H9 (cell line): ENCODE data around the gene LCP1. TPM values are rescaled to one million over a fixed set of nuclear protein-coding genes. Genes with fewer than 3 reads are reported as not detected.

Experiments
- DNase-seq: peaks from one replicate; pipeline ENCODE4 v3.0.0-alpha.2; 2017
- H2AFZ ChIP-seq: one replicate; pipeline ENCODE4 v1.6.1; 2013; ENCODE audit warnings: mild to moderate bottlenecking, low read length, control low read depth, moderate library complexity
- H2AK5ac ChIP-seq: 2 replicates; pipeline ENCODE4 v1.6.1; 2013; ENCODE audit warnings: low read length, control low read depth, mixed read lengths; ENCODE audit not compliant: insufficient read length
- H2BK120ac ChIP-seq: one replicate; pipeline ENCODE4 v1.6.1; 2013; ENCODE audit warnings: low read depth, mild to moderate bottlenecking, low read length, control low read depth, inconsistent platforms; ENCODE audit not compliant: poor library complexity, severe bottlenecking
- H2BK12ac ChIP-seq: 2 replicates; pipeline ENCODE4 v1.6.1; 2013; ENCODE audit warnings: low read length, control low read depth, mixed read lengths, low read depth; ENCODE audit not compliant: insufficient read length
- H2BK15ac ChIP-seq: 2 replicates; pipeline ENCODE4 v1.6.1; 2013; ENCODE audit warnings: low read depth, low read length, control low read depth
- H2BK20ac ChIP-seq: one replicate; pipeline ENCODE4 v1.6.1; 2013; ENCODE audit warnings: low read depth, mild to moderate bottlenecking, low read length, control low read depth, inconsistent platforms; ENCODE audit not compliant: poor library complexity, severe bottlenecking
- H2BK5ac ChIP-seq: 2 replicates; pipeline ENCODE4 v1.6.1; 2013; ENCODE audit warnings: low read length, control low read depth, mixed read lengths; ENCODE audit not compliant: insufficient read length
- H3K14ac ChIP-seq: 2 replicates; pipeline ENCODE4 v1.6.1; 2013; ENCODE audit warnings: low read length, control low read depth; ENCODE audit not compliant: insufficient read depth
- H3K18ac ChIP-seq: 2 replicates; pipeline ENCODE4 v1.6.1; 2013; ENCODE audit warnings: low read depth, mild to moderate bottlenecking, mixed read lengths, low read length, control low read depth; ENCODE audit not compliant: insufficient read length
- H3K23ac ChIP-seq: 2 replicates; pipeline ENCODE4 v1.6.1; 2013; ENCODE audit warnings: low read length, control low read depth, mixed read lengths, low read depth; ENCODE audit not compliant: insufficient read length
- H3K23me2 ChIP-seq: 2 replicates; pipeline ENCODE4 v1.6.1; 2013; ENCODE audit warnings: low read depth, mild to moderate bottlenecking, mixed read lengths, low read length, control low read depth; ENCODE audit not compliant: insufficient read length, poor library complexity, severe bottlenecking
- H3K27ac ChIP-seq: 2 replicates; pipeline ENCODE4 v1.5.1; 2013; ENCODE audit warnings: low read length, control low read depth, mixed read lengths, low read depth; ENCODE audit not compliant: insufficient read length
- H3K27me3 ChIP-seq: 2 replicates; pipeline ENCODE4 v1.6.1; 2013; ENCODE audit warnings: low read length, control low read depth, inconsistent platforms; ENCODE audit not compliant: insufficient read depth
- H3K4ac ChIP-seq: 2 replicates; pipeline ENCODE4 v1.6.1; 2013; ENCODE audit warnings: low read depth, mild to moderate bottlenecking, control low read depth, inconsistent platforms, low read length, moderate library complexity
- H3K4me1 ChIP-seq: 2 replicates; pipeline ENCODE4 v1.6.1; 2013; ENCODE audit warnings: low read length, control low read depth, inconsistent platforms; ENCODE audit not compliant: insufficient read depth
- H3K4me2 ChIP-seq: 2 replicates; pipeline ENCODE4 v1.6.1; 2013; ENCODE audit warnings: low read length, control low read depth, mixed read lengths; ENCODE audit not compliant: insufficient read length, insufficient read depth
- H3K56ac ChIP-seq: 2 replicates; pipeline ENCODE4 v1.6.1; 2013; ENCODE audit warnings: low read depth, mild to moderate bottlenecking, mixed read lengths, low read length, control low read depth; ENCODE audit not compliant: insufficient read length
- H3K79me1 ChIP-seq: 2 replicates; pipeline ENCODE4 v1.6.1; 2013; ENCODE audit warnings: low read depth, mild to moderate bottlenecking, moderate library complexity, low read length, control low read depth, inconsistent platforms; ENCODE audit not compliant: insufficient read depth, poor library complexity, severe bottlenecking
- H3K79me2 ChIP-seq: 2 replicates; pipeline ENCODE4 v1.6.1; 2013; ENCODE audit warnings: low read length, control low read depth, inconsistent platforms; ENCODE audit not compliant: insufficient read depth
- H3K9ac ChIP-seq: 2 replicates; pipeline ENCODE4 v1.6.1; 2013; ENCODE audit warnings: low read length, control low read depth, mixed read lengths; ENCODE audit not compliant: insufficient read length; ENCODE audit errors: extremely low read depth
- H3K9me3 ChIP-seq: one replicate; pipeline ENCODE4 v1.6.1; 2013; ENCODE audit warnings: low read depth, low read length, inconsistent platforms; ENCODE audit not compliant: control insufficient read depth
- H3T11ph ChIP-seq: one replicate; pipeline ENCODE4 v1.6.1; 2013; ENCODE audit warnings: mild to moderate bottlenecking, low read length, control low read depth, inconsistent platforms
- H4K20me1 ChIP-seq: one replicate; pipeline ENCODE4 v1.6.1; 2013; ENCODE audit not compliant: control insufficient read depth, insufficient read length, insufficient read depth
- H4K5ac ChIP-seq: 2 replicates; pipeline ENCODE4 v1.6.1; 2013; ENCODE audit warnings: low read depth, mild to moderate bottlenecking, mixed read lengths, low read length, control low read depth; ENCODE audit not compliant: insufficient read length
- H4K8ac ChIP-seq: replicated peaks from 2 replicates; pipeline ENCODE4 v1.6.1; 2013; ENCODE audit warnings: low read length, control low read depth, mixed read lengths, low read depth; ENCODE audit not compliant: insufficient read length
- H4K91ac ChIP-seq: 2 replicates; pipeline ENCODE4 v1.6.1; 2013; ENCODE audit warnings: low read depth, mild to moderate bottlenecking, moderate library complexity, mixed read lengths, low read length, control low read depth; ENCODE audit not compliant: insufficient read length
- H3K27ac Mint-ChIP-seq, 3 experiments: 2 replicates in 2 of 3; 3 replicates in 1 of 3; pipeline ENCODE4 v1.8.0; 2020 to 2021; ENCODE audit warnings: mixed read lengths in 3 of 3, mild to moderate bottlenecking in 1 of 3, moderate library complexity in 1 of 3
- H3K27me3 Mint-ChIP-seq: 2 replicates; pipeline ENCODE4 v1.8.0; 2021; ENCODE audit warnings: low read depth, mild to moderate bottlenecking, moderate library complexity, mixed read lengths
- H3K36me3 Mint-ChIP-seq, 3 experiments: 2 replicates in 2 of 3; 3 replicates in 1 of 3; pipeline ENCODE4 v1.8.0; 2020 to 2021; ENCODE audit warnings: low read depth in 3 of 3, mixed read lengths in 3 of 3; ENCODE audit not compliant: insufficient read depth in 1 of 3
- H3K4me1 Mint-ChIP-seq, 2 experiments: 2 replicates each; pipeline ENCODE4 v1.8.0; 2020; ENCODE audit warnings: mixed read lengths in 2 of 2
- H3K4me3 Mint-ChIP-seq, 2 experiments: 2 replicates in 1 of 2; 3 replicates in 1 of 2; pipeline ENCODE4 v1.8.0; 2020 to 2021; ENCODE audit warnings: mild to moderate bottlenecking in 2 of 2, mixed read lengths in 2 of 2, moderate library complexity in 1 of 2
- H3K9me3 Mint-ChIP-seq, 2 experiments: 2 replicates in 1 of 2; 3 replicates in 1 of 2; pipeline ENCODE4 v1.8.0; 2020; ENCODE audit warnings: mild to moderate bottlenecking in 2 of 2, mixed read lengths in 2 of 2, moderate library complexity in 1 of 2
- total RNA-seq: library from RNA; stranded (reverse); gene quantifications from 2 replicates; pipeline ENCODE4 v1.2.1, GENCODE V29; 2021
- TF ChIP-seq, protein P1 (sequence below): fragments of 200-600 bp; sonication (generic); conservative IDR thresholded peaks from 3 replicates; pipeline ENCODE4 v1.8.0; 2021; ENCODE audit warnings: antibody characterized with exemption, mild to moderate bottlenecking

LCP1 gene
- total RNA-seq, 1 experiment from 2014 or later, result 0.81 TPM

DNA sequence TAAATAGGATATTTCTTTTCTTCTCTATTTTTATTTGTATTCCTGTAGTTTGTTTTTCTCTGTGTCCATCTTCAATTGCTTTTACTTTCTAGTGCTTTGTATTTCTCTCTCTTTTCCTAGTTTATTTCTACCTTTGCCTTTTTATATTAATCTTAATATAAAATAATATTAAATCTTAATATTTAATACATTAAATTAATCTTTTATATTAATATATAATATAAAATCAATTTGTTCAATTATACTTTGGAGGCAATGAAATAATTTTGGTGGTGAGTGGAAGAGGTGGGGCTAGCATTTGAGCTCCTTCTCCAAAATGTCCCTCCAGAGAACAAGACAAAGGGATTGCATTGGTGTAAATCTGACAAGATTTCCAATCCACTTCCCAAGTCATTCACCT lies 70.8 kb downstream of the LCP1 start:
- H3K4me1 Mint-ChIP-seq, result peaks cover 0 to 3% of the 10 kb centered on the region in 2 experiments; a peak in 1 of 4 replicates
- Histone ChIP-seq H3K56ac (no peak overlapping the region), H3K23me2 (no peaks in the 10 kb centered on the region), H3K23ac (no peak overlapping the region), H3K79me1 (no peaks in the 10 kb centered on the region), H3K9ac (no peak overlapping the region), H4K91ac (no peak overlapping the region), H3K27me3 (no peaks in the 10 kb centered on the region), H3K18ac (no peak overlapping the region), H4K5ac (no peak overlapping the region), H3T11ph (no peak overlapping the region), H2BK20ac (no peak overlapping the region), H4K20me1 (no peaks in the 10 kb centered on the region), H2AK5ac (no peak overlapping the region), H3K4me1 (no peaks in the 10 kb centered on the region), H2BK12ac (no peak overlapping the region), H2AFZ (no peak overlapping the region), H3K4ac (no peak overlapping the region), H3K9me3 (no peaks in the 10 kb centered on the region), H2BK15ac (no peak overlapping the region), H3K79me2 (no peaks in the 10 kb centered on the region), H4K8ac (no peak overlapping the region), H2BK5ac (no peak overlapping the region), H3K27ac (no peak overlapping the region), H3K4me2 (no peak overlapping the region), H3K14ac (no peak overlapping the region), H2BK120ac (no peak overlapping the region)
- no peak for DNase-seq
- no peak overlapping the region for H3K27ac Mint-ChIP-seq
- no peaks in the 10 kb centered on the region for H3K9me3 Mint-ChIP-seq
- H3K36me3 Mint-ChIP-seq, result no peaks in the 10 kb centered on the region
- no peaks in the 10 kb centered on the region for H3K27me3 Mint-ChIP-seq
- TF ChIP-seq, protein P1, sequence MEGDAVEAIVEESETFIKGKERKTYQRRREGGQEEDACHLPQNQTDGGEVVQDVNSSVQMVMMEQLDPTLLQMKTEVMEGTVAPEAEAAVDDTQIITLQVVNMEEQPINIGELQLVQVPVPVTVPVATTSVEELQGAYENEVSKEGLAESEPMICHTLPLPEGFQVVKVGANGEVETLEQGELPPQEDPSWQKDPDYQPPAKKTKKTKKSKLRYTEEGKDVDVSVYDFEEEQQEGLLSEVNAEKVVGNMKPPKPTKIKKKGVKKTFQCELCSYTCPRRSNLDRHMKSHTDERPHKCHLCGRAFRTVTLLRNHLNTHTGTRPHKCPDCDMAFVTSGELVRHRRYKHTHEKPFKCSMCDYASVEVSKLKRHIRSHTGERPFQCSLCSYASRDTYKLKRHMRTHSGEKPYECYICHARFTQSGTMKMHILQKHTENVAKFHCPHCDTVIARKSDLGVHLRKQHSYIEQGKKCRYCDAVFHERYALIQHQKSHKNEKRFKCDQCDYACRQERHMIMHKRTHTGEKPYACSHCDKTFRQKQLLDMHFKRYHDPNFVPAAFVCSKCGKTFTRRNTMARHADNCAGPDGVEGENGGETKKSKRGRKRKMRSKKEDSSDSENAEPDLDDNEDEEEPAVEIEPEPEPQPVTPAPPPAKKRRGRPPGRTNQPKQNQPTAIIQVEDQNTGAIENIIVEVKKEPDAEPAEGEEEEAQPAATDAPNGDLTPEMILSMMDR, result no peak
- H3K4me3 Mint-ChIP-seq, result no peak overlapping the region
